HEK293T (cell line): ENCODE measurements around the gene CDK17.

Experiments
- ARNT ChIP-seq: fragments of 450-650 bp; IDR thresholded peaks from 2 replicates; pipeline ENCODE4 v1.6.1; 2017; ENCODE audit warnings: mild to moderate bottlenecking
- CTBP1 ChIP-seq: fragments of 450-650 bp; IDR thresholded peaks from 2 replicates; pipeline ENCODE4 v1.6.1; 2016; ENCODE audit warnings: borderline replicate concordance
- ELF4 ChIP-seq: fragments of 450-650 bp; IDR thresholded peaks from 2 replicates; pipeline ENCODE4 v1.6.1; 2017; ENCODE audit warnings: antibody characterized with exemption
- FOXM1 ChIP-seq: fragments of 450-650 bp; IDR thresholded peaks from 2 replicates; pipeline ENCODE4 v1.6.1; 2017; ENCODE audit warnings: mild to moderate bottlenecking, borderline replicate concordance
- SP1 ChIP-seq: fragments of 450-650 bp; IDR thresholded peaks from 2 replicates; pipeline ENCODE4 v1.6.1; 2017
- SUZ12 ChIP-seq: fragments of 450-650 bp; IDR thresholded peaks from 2 replicates; pipeline ENCODE4 v1.6.1; 2016; ENCODE audit warnings: mild to moderate bottlenecking
- TARDBP ChIP-seq: fragments of 450-650 bp; IDR thresholded peaks from 2 replicates; pipeline ENCODE4 v1.6.1; 2016
- TF ChIP-seq, protein P1 (sequence below): fragments of 450-650 bp; IDR thresholded peaks from 2 replicates; pipeline ENCODE4 v1.6.1; 2016

DNA sequence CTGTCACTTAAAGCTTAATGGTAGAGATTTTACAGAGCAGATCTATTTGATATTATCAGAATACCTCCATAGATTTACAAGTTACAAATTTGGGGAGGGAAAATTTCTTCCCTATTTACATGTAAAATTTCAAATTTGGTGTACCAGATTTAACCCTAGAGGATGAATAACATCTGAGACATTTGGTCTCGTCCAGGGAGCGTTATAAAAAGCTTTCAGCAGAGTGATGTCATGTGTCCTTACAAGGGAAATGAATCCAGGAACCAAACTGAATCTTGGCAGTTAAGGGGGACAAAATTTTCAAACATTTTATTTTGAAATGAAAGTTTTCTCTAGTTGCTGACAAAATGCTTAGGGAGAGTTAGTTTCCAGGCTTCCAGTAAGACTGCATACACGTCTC is 4.5 kb upstream of the CDK17 start:
- TF ChIP-seq SP1: no peak
- no peak for TF ChIP-seq SUZ12
- TF ChIP-seq TARDBP: no peak
- TF ChIP-seq, protein P1, sequence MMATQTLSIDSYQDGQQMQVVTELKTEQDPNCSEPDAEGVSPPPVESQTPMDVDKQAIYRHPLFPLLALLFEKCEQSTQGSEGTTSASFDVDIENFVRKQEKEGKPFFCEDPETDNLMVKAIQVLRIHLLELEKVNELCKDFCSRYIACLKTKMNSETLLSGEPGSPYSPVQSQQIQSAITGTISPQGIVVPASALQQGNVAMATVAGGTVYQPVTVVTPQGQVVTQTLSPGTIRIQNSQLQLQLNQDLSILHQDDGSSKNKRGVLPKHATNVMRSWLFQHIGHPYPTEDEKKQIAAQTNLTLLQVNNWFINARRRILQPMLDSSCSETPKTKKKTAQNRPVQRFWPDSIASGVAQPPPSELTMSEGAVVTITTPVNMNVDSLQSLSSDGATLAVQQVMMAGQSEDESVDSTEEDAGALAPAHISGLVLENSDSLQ: no peak
- TF ChIP-seq CTBP1: no peak
- no peak for TF ChIP-seq ARNT
- TF ChIP-seq ELF4: no peak
- no peak for TF ChIP-seq FOXM1
